Colonic mucosa (tissue), 4 donors: ENCODE results near the gene SH2D2A. TPM values are rescaled to one million over a fixed set of nuclear protein-coding genes. Genes with fewer than 3 reads are reported as not detected.

ENCODE experiments used
- DNase-seq: peaks from one replicate; pipeline ENCODE4 v3.0.0-alpha.2; 2020
- H3K27ac ChIP-seq: fragments of 200-600 bp; one replicate; pipeline ENCODE4 v1.8.0; 2021
- H3K27me3 ChIP-seq: fragments of 200-600 bp; one replicate; pipeline ENCODE4 v1.8.0; 2021
- H3K36me3 ChIP-seq: fragments of 200-600 bp; one replicate; pipeline ENCODE4 v1.8.0; 2021
- H3K4me1 ChIP-seq: fragments of 200-600 bp; one replicate; pipeline ENCODE4 v1.8.0; 2021; ENCODE audit warnings: mild to moderate bottlenecking
- H3K4me3 ChIP-seq: fragments of 200-600 bp; one replicate; pipeline ENCODE4 v1.8.0; 2021
- H3K9ac ChIP-seq, 2 donors: one replicate each; pipeline ENCODE4 v1.7.0; 2013; ENCODE audit warnings: control low read depth in 2 of 2, low read depth in 2 of 2, low read length in 2 of 2
- H3K9me3 ChIP-seq: fragments of 200-600 bp; one replicate; pipeline ENCODE4 v1.8.0; 2021
- CTCF ChIP-seq: fragments of 200-600 bp; IDR thresholded peaks from one replicate; pipeline ENCODE4 v1.8.0; 2022; ENCODE audit warnings: antibody characterized with exemption, mild to moderate bottlenecking
- intact Hi-C: fragments of 100-400 bp; cut with DNase I; formaldehyde crosslinking; loops from one replicate; pipeline ENCODE4 v1.14.1; 2022
- total RNA-seq, 2 donors: library from RNA; stranded (reverse); fragmentation: NEBNext Ultra II Directional in 1 of 2; extraction: Animal tissue kit (Norgen Biotek cat#: 25700) in 1 of 2; gene quantifications; one replicate each; pipeline ENCODE4 v1.2.1, GENCODE V29; 2021
- donor health status: healthy.
- donor health status: DM: no; HTN: no; CAD: no.
- donor health status: DM: no; HTN: no; CAD: no.

The SH2D2A gene
- total RNA-seq, 2 donors from 2014 or later: 1.9 to 3.1 TPM

GRCh38 chr1:156840186-156840897 is 23.7 kb upstream of the SH2D2A start:
- intact Hi-C loops: no loop called here
- no peak for TF ChIP-seq CTCF
- peaks cover 20% of the 10 kb centered on the region for H3K27me3 ChIP-seq

GRCh38 chr1:156839426-156840109 is 22.9 kb upstream of the SH2D2A start:
- no peak for TF ChIP-seq CTCF
- DNase-seq: no peak
- Histone ChIP-seq H3K4me1 (no peaks in the 10 kb centered on the region), H3K9ac (no peak overlapping the region), H3K27ac (no peak overlapping the region), H3K36me3 (no peaks in the 10 kb centered on the region), H3K9me3 (no peaks in the 10 kb centered on the region), H3K4me3 (no peak overlapping the region), H3K27me3 (peaks cover 13% of the 10 kb centered on the region)
- intact Hi-C loops: no loop called here

More at GRCh38 chr1:156840186-156840897, 23.7 kb upstream of the SH2D2A start:
- H3K4me3 ChIP-seq: no peak overlapping the region
- no peak for DNase-seq
- H3K27ac ChIP-seq: no peak overlapping the region
- no peaks in the 10 kb centered on the region for H3K4me1 ChIP-seq
- no peak overlapping the region for H3K9ac ChIP-seq
- no peaks in the 10 kb centered on the region for H3K9me3 ChIP-seq
- no peaks in the 10 kb centered on the region for H3K36me3 ChIP-seq

- peaks cover 7% of the 10 kb centered on the region for H3K27me3 ChIP-seq
- intact Hi-C loops: no loop called here
- DNase-seq: no peak
- no peaks in the 10 kb centered on the region for H3K9me3 ChIP-seq
- no peaks in the 10 kb centered on the region for H3K4me1 ChIP-seq
- no peak overlapping the region for H3K4me3 ChIP-seq
- H3K9ac ChIP-seq: no peak overlapping the region
- H3K36me3 ChIP-seq: no peaks in the 10 kb centered on the region
- TF ChIP-seq CTCF: peak; percentile 87
- H3K27ac ChIP-seq: no peak overlapping the region
Observed at GRCh38 chr1:156838972-156839371, 22.3 kb upstream of the SH2D2A start.

- Histone ChIP-seq H3K9ac (no peak overlapping the region), H3K9me3 (no peaks in the 10 kb centered on the region), H3K4me3 (no peak overlapping the region), H3K27ac (no peak overlapping the region), H3K27me3 (no peaks in the 10 kb centered on the region), H3K36me3 (no peaks in the 10 kb centered on the region), H3K4me1 (no peaks in the 10 kb centered on the region)
- intact Hi-C loops: no loop called here
- no peak for TF ChIP-seq CTCF
- DNase-seq: no peak
Observed at GRCh38 chr1:156836892-156837291, 20.2 kb upstream of the SH2D2A start.

- no peaks in the 10 kb centered on the region for H3K36me3 ChIP-seq
- intact Hi-C loops: no loop called here
Observed at GRCh38 chr1:156836041-156836654, 19.5 kb upstream of the SH2D2A start.

More at GRCh38 chr1:156836041-156836654, 19.5 kb upstream of the SH2D2A start:
- H3K27ac ChIP-seq: no peak overlapping the region
- H3K4me1 ChIP-seq: no peaks in the 10 kb centered on the region
- H3K9ac ChIP-seq: no peak overlapping the region
- no peaks in the 10 kb centered on the region for H3K9me3 ChIP-seq
- H3K4me3 ChIP-seq: no peak overlapping the region
- no peaks in the 10 kb centered on the region for H3K27me3 ChIP-seq
- TF ChIP-seq CTCF: no peak
- DNase-seq: no peak
